ENCODE measurements around the gene ARHGEF12.

Gene ARHGEF12

GRCh38 chr11:120388261-120388660 lies 52.0 kb downstream of the ARHGEF12 start:
- no peak for DNase-seq

DNA sequence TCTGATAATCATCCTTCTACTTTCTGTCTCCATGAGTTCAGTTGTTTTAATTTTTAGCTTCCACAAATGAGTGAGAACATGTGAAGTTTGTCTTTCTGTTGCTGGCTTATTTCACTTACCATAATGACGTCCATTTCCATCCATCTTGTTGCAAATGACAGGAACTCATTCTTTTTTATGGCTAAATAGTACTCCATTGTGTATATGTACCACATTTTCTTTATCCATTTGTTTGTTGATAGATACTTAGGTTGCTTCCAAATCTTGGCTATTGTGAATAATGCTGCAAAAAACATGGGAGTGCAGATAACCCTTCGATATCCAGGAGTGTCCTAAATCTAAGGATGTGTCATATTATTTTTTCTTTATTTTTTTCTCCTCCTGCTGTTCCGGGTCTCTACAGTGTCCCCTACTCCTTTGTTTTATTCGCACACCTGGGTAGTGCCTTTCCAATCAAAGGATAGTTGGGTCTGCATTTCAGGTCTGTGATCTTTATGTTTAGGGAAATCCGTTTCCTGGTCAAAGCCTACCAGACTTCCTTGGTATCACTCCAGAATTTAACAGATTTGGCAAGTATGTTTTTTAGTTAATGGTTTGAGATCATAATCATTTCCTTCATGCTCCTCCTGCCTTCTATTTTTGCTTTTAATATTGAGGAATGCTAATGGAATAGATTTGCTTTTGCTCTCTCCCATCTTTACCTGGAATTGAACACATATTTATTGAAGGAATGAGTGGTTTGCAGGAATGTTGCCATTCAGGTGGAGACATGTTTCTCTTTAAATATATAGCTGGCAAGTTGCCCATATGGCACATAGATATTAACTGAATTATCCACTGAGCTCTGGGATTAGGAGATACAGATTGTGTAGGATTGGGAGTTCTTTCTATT lies 53.7 kb downstream of the ARHGEF12 start:
- DNase-seq: no peak

- DNase-seq: no peak
Observed at GRCh38 chr11:120390585-120390922, 54.3 kb downstream of the ARHGEF12 start.

- DNase-seq: no peak
Observed at GRCh38 chr11:120391292-120391691, 55.1 kb downstream of the ARHGEF12 start.

GRCh38 chr11:120391854-120392253 lies 55.6 kb downstream of the ARHGEF12 start:
- no peak for DNase-seq

DNA sequence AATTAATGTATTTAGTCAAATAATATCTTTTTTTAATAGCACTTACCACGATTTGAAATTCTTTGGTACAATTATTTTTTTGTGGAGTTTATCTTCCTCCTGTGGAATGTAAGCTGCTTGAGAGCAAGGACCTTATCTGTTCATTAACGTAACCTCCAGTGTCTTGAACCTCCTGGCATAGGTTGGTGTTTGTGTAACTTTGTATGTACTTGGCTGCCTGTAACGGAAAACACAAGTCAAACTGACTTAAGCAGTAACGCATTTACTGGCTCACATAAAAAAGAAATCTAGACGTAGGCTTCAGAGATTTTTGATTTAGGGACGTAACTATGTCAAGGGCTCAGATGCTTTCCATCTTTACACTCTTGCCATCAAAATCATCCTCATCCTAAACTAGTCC lies 56.1 kb downstream of the ARHGEF12 start:
- DNase-seq: no peak

DNA sequence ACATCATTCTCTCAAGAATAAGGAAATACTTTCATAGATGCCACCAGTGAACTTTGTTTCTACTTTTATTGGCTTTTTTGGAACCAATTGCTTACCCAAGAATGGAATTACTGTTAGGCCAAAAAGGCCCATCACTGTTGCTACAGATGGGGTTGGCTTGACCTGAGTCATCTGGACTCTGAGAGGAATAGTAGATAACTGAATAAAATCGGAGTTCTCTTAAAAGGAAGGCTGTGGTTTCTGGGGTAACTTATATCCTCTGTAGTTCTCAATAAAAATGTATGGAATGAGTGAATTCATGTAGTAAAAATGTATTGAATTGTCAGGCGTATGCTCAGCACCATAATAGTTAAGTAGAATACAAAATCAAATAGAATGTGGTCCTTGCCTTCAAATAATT lies 56.6 kb downstream of the ARHGEF12 start:
- DNase-seq: peak; percentile 86

GRCh38 chr11:120394119-120394518 lies 57.9 kb downstream of the ARHGEF12 start:
- no peak for DNase-seq

DNA sequence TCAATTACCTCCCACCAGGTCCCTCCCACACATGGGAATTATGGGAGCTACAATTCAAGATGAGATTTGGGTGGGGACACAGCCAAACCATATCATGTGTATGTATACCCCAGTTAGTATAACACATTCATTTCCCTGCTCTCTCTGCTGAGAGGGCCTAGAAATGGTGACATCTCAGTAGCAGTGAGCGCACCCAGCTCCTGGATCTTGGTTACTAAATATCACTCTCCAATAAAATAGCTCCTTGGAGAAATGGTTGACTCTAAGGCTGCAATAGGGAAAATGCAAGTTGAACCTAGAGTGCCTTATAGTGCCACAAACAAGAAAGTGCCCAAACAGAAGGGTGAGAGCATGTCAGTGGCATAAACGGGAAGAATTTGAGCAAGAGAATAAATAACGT lies 59.6 kb downstream of the ARHGEF12 start:
- no peak for DNase-seq

GRCh38 chr11:120398132-120398531 lies 61.9 kb downstream of the ARHGEF12 start:
- DNase-seq: peak; percentile 59

DNA sequence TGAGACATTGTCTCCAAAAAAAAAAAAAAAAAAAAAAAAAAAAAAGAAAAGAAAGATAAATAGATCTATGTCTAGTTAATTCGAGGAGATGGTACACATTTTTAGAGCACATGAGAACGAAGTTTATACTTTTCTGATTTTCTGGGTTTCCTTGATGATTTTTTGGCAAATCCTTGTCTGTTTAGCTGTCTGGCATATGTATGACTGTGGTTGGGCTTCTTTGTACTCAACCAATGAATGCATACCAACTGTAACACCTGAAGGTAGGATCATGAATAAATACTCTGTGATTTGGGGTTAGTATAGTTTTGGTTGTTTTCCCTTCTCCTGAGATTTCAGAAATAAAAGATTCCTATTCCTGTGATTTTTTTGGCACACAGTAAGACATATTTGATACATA lies 63.1 kb downstream of the ARHGEF12 start:
- DNase-seq: no peak

- peak; percentile 98 for DNase-seq
Observed at GRCh38 chr11:120400564-120401364, 64.6 kb downstream of the ARHGEF12 start.

GRCh38 chr11:120401506-120401905 lies 65.3 kb downstream of the ARHGEF12 start:
- no peak for DNase-seq

GRCh38 chr11:120403966-120404365 lies 67.8 kb downstream of the ARHGEF12 start:
- DNase-seq: no peak

- peak; percentile 5 for DNase-seq
Observed at GRCh38 chr11:120404495-120404894, 68.3 kb downstream of the ARHGEF12 start.

DNA sequence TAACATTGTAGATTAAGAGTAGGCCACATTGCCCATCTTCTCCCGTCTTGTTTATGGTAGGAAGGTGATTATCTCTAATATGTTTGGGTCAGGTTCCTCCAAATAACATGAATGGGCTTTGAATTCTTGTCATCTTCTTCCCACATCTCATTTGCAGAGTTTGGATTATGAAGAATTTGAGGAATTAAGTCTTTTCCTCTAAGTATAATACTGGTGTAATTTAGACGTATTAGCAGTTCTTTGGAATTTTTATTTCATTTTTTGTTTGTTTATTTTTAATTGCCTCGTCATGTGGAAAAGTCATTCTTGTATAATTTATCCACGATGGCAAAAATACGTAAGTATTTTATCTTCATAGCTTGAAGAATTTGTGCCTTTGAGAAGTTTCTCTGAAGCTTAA lies 73.4 kb downstream of the ARHGEF12 start:
- no peak for DNase-seq

DNA sequence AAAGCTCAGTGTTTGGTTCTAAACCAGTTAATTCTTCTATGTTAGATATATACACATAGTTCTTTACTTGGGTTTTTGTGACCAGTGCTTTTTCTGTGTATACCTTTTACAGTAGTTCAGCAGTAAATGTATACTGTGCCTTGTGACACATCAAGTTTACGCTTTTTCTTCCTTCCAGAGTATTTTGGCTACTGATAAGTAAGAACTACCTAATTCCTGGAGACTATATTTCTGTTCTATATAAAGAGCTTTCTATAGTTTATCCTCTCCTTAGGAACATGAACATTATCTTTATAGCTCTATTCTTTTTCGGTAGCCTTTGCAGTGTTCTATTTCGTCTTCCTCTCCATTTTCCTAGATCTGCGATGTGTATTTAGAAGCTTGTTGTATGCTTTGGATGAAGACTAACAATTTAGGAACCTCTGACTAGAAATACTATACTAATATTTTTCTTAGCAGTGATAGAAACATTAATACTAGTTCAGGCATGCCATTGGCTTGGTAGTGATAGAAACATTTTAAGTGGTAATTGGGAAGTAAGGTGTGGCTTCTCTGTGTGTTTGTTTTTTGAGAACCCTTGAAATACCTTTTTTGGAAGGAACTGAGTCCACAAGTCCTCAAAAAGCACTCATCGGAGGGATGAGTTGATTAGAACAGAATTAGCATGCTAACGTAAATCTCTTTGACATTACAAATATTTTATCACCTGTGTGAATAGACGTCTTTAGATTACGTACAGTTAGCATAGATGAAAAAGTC lies 74.6 kb downstream of the ARHGEF12 start:
- DNase-seq: no peak

DNA sequence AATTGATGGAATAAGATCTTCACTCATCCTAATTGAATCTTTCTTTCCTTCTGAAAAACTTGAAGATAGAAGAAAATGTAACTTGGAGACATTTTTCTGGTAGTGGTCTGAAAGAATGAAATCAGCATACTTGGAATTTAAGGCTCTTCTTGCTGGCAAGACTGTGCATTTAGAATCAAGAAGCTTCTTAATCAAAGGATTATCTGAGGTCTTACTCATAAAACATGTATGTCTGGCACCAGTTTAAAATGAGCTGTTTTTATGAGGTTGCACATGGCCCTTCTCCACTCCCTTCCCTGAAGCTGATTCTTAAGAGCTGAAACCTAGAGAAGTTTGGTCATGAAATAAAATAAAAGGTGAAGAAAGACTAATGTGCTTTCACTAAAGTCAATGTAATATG lies 77.3 kb downstream of the ARHGEF12 start:
- DNase-seq: peak; percentile 88

DNA sequence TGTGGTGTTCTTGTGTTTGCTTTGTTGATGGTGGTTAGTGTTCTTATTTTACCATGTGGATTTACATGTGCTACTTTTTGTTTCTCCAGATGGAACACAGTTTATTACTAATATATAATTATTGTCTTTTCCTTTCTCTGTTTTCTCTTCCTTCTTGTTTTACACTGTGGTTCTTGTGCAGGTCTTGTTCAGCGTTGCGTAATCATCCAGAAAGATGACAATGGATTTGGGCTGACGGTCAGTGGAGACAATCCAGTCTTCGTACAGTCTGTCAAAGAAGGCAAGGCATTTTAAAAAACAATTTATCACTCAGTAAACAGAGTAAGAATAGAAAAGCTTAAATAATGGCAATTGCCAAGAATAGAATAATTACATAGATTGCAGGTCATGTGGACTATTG lies 84.4 kb downstream of the ARHGEF12 start:
- DNase-seq: no peak

GRCh38 chr11:120424185-120424969 lies 88.2 kb downstream of the ARHGEF12 start:
- DNase-seq: no peak

- no peak for DNase-seq
Observed at GRCh38 chr11:120424970-120425332, 88.7 kb downstream of the ARHGEF12 start.

DNA sequence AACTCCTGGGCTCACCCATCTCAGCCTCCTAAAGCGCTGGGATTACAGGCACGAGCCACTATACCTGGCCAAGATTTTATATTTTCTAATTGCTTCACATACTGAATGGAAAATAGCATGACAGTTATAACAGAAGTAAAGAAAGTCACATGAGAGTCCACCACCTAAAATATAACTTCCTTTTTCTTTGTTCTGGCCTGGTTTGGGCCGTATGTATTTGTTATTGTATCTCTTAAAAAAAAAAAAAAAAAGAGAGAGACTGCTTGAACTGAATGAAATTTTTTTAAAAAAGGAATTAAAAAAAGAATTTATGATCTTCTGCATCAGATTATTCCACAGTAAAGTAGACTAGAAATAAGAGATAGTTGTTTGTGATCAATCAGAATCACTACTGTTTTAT lies 89.3 kb downstream of the ARHGEF12 start:
- no peak for DNase-seq

GRCh38 chr11:120430146-120430545 lies 93.9 kb downstream of the ARHGEF12 start:
- peak; percentile 39 for DNase-seq

Measured in fibroblast of skin of right quadriceps (primary cell).